ENCODE results near the gene PTAFR.

- TF ChIP-seq CTCF (conservative IDR thresholded peaks at IDR 0.05; ENCODE audit: low read depth, low read length) (no peak), EZH2 (IDR thresholded peaks at IDR 0.05; ENCODE audit: borderline replicate concordance, low read depth, low read length, poor library complexity, severe bottlenecking) (no peak)
Measured at GRCh38 chr1:28173151-28173979, 3.1 kb downstream of the PTAFR start.
